ENCODE data around the gene GH2. TPM values are rescaled to one million over a fixed set of nuclear protein-coding genes. Genes with fewer than 3 reads are reported as not detected.

GH2 gene
- total RNA-seq, 2 experiments from 2014 or later: not detected

DNA sequence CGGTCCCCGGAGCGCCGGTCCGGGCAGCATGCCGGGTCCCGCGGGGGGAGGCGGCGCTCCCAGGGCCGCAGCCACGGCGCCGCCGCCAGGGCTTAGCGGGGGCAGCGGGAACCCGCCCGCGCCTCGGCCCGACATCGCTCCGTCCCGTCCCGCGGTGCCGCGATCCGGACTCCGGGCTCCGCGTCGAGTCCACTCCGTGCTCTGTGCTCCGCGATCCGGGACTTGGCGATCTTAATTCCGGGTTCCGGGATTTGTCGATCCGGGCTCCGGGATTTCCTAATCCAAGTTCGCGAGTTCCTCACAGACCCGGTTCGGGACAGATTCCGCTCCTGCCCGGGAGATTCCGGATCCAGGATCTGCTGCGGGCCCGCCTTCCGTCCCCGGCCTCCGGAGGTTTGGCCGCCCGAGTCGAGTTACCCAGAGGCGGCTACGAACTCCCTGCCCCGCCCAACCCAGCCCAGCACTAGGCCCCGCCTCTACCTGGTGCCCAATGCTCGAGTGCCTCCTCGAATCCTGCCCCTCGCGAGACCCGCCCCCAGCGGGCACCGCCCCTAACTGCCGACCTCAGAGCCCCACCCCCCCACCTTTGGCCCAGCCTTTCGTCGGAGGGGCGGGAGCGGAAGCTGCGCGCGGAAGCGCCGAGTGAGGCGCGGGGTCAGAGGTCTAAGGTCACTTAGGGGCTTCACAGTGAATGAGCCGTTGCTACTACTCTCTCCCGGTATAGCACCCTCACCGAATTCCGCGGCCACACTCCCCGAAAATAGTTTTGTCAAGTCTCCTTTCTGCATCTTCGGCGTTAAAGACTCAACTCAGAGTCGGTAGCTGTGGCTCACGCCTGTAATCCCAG lies 39.0 kb downstream of the GH2 start, which contains the start of gene SMARCD2:
Gene SMARCD2, minus strand, starts transcription at position 146 of the 847 bp plus-strand sequence. Its CDS starts 11 bp downstream, at position 135.
- H3K4me1 ChIP-seq (ENCODE audit: insufficient read depth, low read length, poor library complexity, severe bottlenecking): peaks cover 48% of the 10 kb centered on the region
- POLR2A ChIA-PET: interaction anchor here (0.6 to 1.5 kb wide), 9 partner anchors 14 to 609 kb away, joined by 3 to 9 read pairs (median 4); no protein-coding TSS in a partner anchor
- no peaks in the 10 kb centered on the region for H3K9me3 ChIP-seq (ENCODE audit: low read length)
- peak within 1 kb of the TSS; percentile 99 for H3K4me3 ChIP-seq (ENCODE audit: low read depth, low read length, poor library complexity, severe bottlenecking)
- H4K20me1 ChIP-seq (ENCODE audit: insufficient read depth, low read length): peaks cover 18% of the 10 kb centered on the region
- DNase-seq (ENCODE audit: low spot score): peak; percentile 98
- intact Hi-C loops (cut with micrococcal nuclease; ENCODE audit: unreplicated experiment): loop anchor here (1.0 kb wide), 4 partner anchors 15 to 143 kb away; partner anchors contain the start of genes CCDC47, FTSJ3, PSMC5 and STRADA
- no TSS peak for BruUV-seq (replicated peaks)
- H3K79me2 ChIP-seq (ENCODE audit: insufficient read depth, low read depth, low read length): peaks cover 45% of the 10 kb centered on the region
- TF ChIP-seq, protein P1, sequence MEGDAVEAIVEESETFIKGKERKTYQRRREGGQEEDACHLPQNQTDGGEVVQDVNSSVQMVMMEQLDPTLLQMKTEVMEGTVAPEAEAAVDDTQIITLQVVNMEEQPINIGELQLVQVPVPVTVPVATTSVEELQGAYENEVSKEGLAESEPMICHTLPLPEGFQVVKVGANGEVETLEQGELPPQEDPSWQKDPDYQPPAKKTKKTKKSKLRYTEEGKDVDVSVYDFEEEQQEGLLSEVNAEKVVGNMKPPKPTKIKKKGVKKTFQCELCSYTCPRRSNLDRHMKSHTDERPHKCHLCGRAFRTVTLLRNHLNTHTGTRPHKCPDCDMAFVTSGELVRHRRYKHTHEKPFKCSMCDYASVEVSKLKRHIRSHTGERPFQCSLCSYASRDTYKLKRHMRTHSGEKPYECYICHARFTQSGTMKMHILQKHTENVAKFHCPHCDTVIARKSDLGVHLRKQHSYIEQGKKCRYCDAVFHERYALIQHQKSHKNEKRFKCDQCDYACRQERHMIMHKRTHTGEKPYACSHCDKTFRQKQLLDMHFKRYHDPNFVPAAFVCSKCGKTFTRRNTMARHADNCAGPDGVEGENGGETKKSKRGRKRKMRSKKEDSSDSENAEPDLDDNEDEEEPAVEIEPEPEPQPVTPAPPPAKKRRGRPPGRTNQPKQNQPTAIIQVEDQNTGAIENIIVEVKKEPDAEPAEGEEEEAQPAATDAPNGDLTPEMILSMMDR (conservative IDR thresholded peaks at IDR 0.05; ENCODE audit: low read length): no peak
- no peak for TF ChIP-seq EZH2phosphoT487 (IDR thresholded peaks at IDR 0.05; ENCODE audit: borderline replicate concordance, low read depth, low read length)
- H3K4me2 ChIP-seq (ENCODE audit: low read length): peak within 1 kb of the TSS; percentile 86
- peak within 1 kb of the TSS; percentile 68; the same call in 1 of the 2 replicates for H2AFZ ChIP-seq (ENCODE audit: low read length)
- peak within 1 kb of the TSS; percentile 97 for H3K27ac ChIP-seq (ENCODE audit: low read depth, low read length, poor library complexity, severe bottlenecking)
- no peaks in the 10 kb centered on the region for H3K9me2 ChIP-seq (ENCODE audit: insufficient read depth, low read length)
- CTCF ChIA-PET (ENCODE audit: unreplicated experiment): interaction anchor here (0.9 to 1.0 kb wide), 2 partner anchors 104 to 145 kb away, joined by 3 to 4 read pairs; no protein-coding TSS in a partner anchor
- H3K36me3 ChIP-seq (ENCODE audit: insufficient read depth, low read length): peaks cover 17% of the 10 kb centered on the region

DNA sequence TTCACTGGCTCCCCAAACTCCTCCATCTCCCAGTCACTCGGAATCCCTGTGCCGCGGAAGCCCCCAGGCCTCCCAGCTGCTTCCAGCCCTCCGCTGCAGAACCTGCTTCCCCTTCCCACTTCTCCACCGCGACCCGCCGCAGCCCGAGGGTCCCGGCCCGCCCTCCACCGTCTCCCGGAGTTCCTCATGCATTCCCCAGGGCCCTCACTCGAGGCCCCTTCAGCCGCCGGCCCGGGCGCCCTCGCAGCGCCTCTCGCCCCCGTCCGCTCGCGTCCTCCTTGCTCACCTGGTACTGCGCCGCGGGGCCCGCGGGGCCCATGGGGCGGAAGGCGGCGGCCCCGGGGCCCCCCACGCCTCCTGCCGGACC lies 39.6 kb downstream of the GH2 start:
- DNase-seq (ENCODE audit: low spot score): no peak
- Histone ChIP-seq H3K79me2 (ENCODE audit: insufficient read depth, low read depth, low read length) (peaks cover 51% of the 10 kb centered on the region), H3K9me2 (ENCODE audit: insufficient read depth, low read length) (no peaks in the 10 kb centered on the region), H2AFZ (ENCODE audit: low read length) (no peak overlapping the region), H3K4me3 (ENCODE audit: low read depth, low read length, poor library complexity, severe bottlenecking) (peak overlapping the region; percentile 99), H3K4me2 (ENCODE audit: low read length) (peak overlapping the region; percentile 83), H4K20me1 (ENCODE audit: insufficient read depth, low read length) (peaks cover 18% of the 10 kb centered on the region), H3K36me3 (ENCODE audit: insufficient read depth, low read length) (peaks cover 23% of the 10 kb centered on the region), H3K9me3 (ENCODE audit: low read length) (no peaks in the 10 kb centered on the region), H3K4me1 (ENCODE audit: insufficient read depth, low read length, poor library complexity, severe bottlenecking) (peaks cover 48% of the 10 kb centered on the region), H3K27ac (ENCODE audit: low read depth, low read length, poor library complexity, severe bottlenecking) (peak overlapping the region; percentile 97)
- BruUV-seq (replicated peaks): no TSS peak
- CTCF ChIA-PET (ENCODE audit: unreplicated experiment): no interaction called here
- intact Hi-C loops (cut with micrococcal nuclease; ENCODE audit: unreplicated experiment): no loop called here
- POLR2A ChIA-PET: interaction anchor here (4.4 kb wide), 1 partner anchor 14 kb away, joined by 20 read pairs; the partner anchor contains the start of genes FTSJ3 and PSMC5
- no peak for TF ChIP-seq EZH2phosphoT487 (IDR thresholded peaks at IDR 0.05; ENCODE audit: borderline replicate concordance, low read depth, low read length)
- TF ChIP-seq, protein P1 (conservative IDR thresholded peaks at IDR 0.05; ENCODE audit: low read length): no peak

All from OCI-LY7 (cell line).